Ishikawa (cell line): ENCODE results near the gene FGF4.

ENCODE experiments used
- CEBPB ChIP-seq: IDR thresholded peaks from 2 replicates; pipeline ENCODE4 v1.6.1; 2012
- CREB1 ChIP-seq: IDR thresholded peaks from 2 replicates; pipeline ENCODE4 v1.6.1; 2012; ENCODE audit warnings: low read depth
- EGR1 ChIP-seq: IDR thresholded peaks from 2 replicates; pipeline ENCODE4 v1.6.1; 2012
- EP300 ChIP-seq: IDR thresholded peaks from 2 replicates; pipeline ENCODE4 v1.6.1; 2012; ENCODE audit warnings: borderline replicate concordance
- FOXM1 ChIP-seq: IDR thresholded peaks from 2 replicates; pipeline ENCODE4 v1.6.1; 2012; ENCODE audit warnings: low read depth, borderline replicate concordance
- MAX ChIP-seq: IDR thresholded peaks from 2 replicates; pipeline ENCODE4 v1.6.1; 2012
- RAD21 ChIP-seq: IDR thresholded peaks from 2 replicates; pipeline ENCODE4 v1.6.1; 2012; ENCODE audit warnings: low read depth
- TAF1 ChIP-seq: IDR thresholded peaks from 2 replicates; pipeline ENCODE4 v1.6.1; 2012; ENCODE audit warnings: low read depth, mild to moderate bottlenecking
- TCF12 ChIP-seq: IDR thresholded peaks from 2 replicates; pipeline ENCODE4 v1.6.1; 2012; ENCODE audit warnings: low read depth
- TEAD4 ChIP-seq: IDR thresholded peaks from 2 replicates; pipeline ENCODE4 v1.6.1; 2012
- USF1 ChIP-seq: IDR thresholded peaks from 2 replicates; pipeline ENCODE4 v1.6.1; 2012
- YY1 ChIP-seq: IDR thresholded peaks from 2 replicates; pipeline ENCODE4 v1.6.1; 2012; ENCODE audit warnings: low read depth
- ZBTB7A ChIP-seq: IDR thresholded peaks from 2 replicates; pipeline ENCODE4 v1.6.1; 2012; ENCODE audit warnings: low read depth
- TF ChIP-seq, protein P1 (sequence below): IDR thresholded peaks from 2 replicates; pipeline ENCODE4 v1.6.1; 2012; ENCODE audit warnings: low read depth, mild to moderate bottlenecking

- no peak for TF ChIP-seq RAD21
- no peak for TF ChIP-seq EP300
- TF ChIP-seq, protein P1, sequence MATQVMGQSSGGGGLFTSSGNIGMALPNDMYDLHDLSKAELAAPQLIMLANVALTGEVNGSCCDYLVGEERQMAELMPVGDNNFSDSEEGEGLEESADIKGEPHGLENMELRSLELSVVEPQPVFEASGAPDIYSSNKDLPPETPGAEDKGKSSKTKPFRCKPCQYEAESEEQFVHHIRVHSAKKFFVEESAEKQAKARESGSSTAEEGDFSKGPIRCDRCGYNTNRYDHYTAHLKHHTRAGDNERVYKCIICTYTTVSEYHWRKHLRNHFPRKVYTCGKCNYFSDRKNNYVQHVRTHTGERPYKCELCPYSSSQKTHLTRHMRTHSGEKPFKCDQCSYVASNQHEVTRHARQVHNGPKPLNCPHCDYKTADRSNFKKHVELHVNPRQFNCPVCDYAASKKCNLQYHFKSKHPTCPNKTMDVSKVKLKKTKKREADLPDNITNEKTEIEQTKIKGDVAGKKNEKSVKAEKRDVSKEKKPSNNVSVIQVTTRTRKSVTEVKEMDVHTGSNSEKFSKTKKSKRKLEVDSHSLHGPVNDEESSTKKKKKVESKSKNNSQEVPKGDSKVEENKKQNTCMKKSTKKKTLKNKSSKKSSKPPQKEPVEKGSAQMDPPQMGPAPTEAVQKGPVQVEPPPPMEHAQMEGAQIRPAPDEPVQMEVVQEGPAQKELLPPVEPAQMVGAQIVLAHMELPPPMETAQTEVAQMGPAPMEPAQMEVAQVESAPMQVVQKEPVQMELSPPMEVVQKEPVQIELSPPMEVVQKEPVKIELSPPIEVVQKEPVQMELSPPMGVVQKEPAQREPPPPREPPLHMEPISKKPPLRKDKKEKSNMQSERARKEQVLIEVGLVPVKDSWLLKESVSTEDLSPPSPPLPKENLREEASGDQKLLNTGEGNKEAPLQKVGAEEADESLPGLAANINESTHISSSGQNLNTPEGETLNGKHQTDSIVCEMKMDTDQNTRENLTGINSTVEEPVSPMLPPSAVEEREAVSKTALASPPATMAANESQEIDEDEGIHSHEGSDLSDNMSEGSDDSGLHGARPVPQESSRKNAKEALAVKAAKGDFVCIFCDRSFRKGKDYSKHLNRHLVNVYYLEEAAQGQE = no peak
- no peak for TF ChIP-seq MAX
- TF ChIP-seq EGR1 = no peak
- no peak for TF ChIP-seq YY1
- no peak for TF ChIP-seq TAF1
- no peak for TF ChIP-seq TEAD4
- TF ChIP-seq ZBTB7A = no peak
- TF ChIP-seq CREB1 = no peak
- TF ChIP-seq CEBPB = no peak
- TF ChIP-seq FOXM1 = no peak
- TF ChIP-seq TCF12 = no peak
- no peak for TF ChIP-seq USF1
Measured at GRCh38 chr11:69816671-69817070, 41.5 kb upstream of the FGF4 start.
